ENCODE measurements around the gene CD300LF.

DNA sequence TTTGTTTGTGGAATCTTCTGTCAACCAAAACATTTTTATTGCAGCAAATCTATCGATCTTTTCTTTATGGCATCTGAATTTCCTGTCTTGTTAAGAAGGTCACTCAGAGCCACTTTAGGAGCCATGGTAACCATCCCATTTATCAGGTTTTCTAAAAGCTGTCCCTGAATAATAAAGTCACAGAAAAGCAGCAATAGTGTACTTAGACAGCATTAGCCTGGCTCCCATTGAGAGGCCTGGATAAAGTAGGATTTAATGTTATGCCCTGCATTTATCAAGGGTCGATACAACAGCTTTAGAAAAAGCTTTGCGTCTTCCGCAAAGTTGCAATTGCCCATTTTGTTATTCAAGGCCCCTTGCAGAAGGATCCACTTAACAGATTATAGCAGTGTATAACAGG is 10.1 kb upstream of the CD300LF start:
- no peak for TF ChIP-seq CTCF (conservative IDR thresholded peaks at IDR 0.05; ENCODE audit: low read length)
- no peak for TF ChIP-seq EZH2phosphoT487 (IDR thresholded peaks at IDR 0.05; ENCODE audit: borderline replicate concordance)
